SK-N-SH (cell line): ENCODE measurements around the gene GPLD1. TPM values are rescaled to one million over a fixed set of nuclear protein-coding genes. Genes with fewer than 3 reads are reported as not detected.

ENCODE experiments used
- CTCF ChIA-PET: fragments of 300-600, 350-600 bp; formaldehyde crosslinking; extraction: SDS; loops from one replicate; lab custom pipeline; 2021; lab: Yijun Ruan, JAX
- POLR2A ChIA-PET: fragments of 350-600 bp; sonication (Branson Sonifier 250); formaldehyde crosslinking; extraction: SDS; loops from one replicate; lab custom pipeline; 2020; ENCODE audit warnings: antibody characterized with exemption, inconsistent platforms; lab: Yijun Ruan, JAX
- DNase-seq: peaks from one replicate; pipeline ENCODE4 v3.0.0; 2012
- H2AFZ ChIP-seq: fragments of 200-600 bp; sonication (generic); 2 replicates; pipeline ENCODE4 v1.8.1; 2016; ENCODE audit warnings: antibody characterized with exemption, mild to moderate bottlenecking, low read depth
- H3F3A ChIP-seq: fragments of 200-600 bp; sonication (generic); replicated peaks from 2 replicates; pipeline ENCODE3; 2016; ENCODE audit warnings: antibody characterized with exemption, mild to moderate bottlenecking; ENCODE audit not compliant: insufficient read depth
- H3K27ac ChIP-seq, 2 experiments: fragments of 200-500 bp in 1 of 2; fragments of 200-600 bp in 1 of 2; sonication (Bioruptor generic) in 1 of 2; sonication (generic), shearing (Covaris generic) in 1 of 2; 2 replicates each; pipeline versions ENCODE4 v1.5.1 to v1.6.1; 2014 to 2016; ENCODE audit warnings: low read depth in 2 of 2, inconsistent platforms in 1 of 2, low read length in 1 of 2, mild to moderate bottlenecking in 1 of 2, mixed read lengths in 1 of 2
- H3K27me3 ChIP-seq: fragments of 200-600 bp; sonication (generic), shearing (Covaris generic); 2 replicates; pipeline ENCODE4 v1.6.1; 2016; ENCODE audit warnings: mixed run types; ENCODE audit not compliant: insufficient read depth
- H3K36me3 ChIP-seq, 2 experiments: fragments of 200-500 bp in 1 of 2; fragments of 200-600 bp in 1 of 2; sonication (Bioruptor generic) in 1 of 2; sonication (generic) in 1 of 2; replicated peaks in 1 of 2; 2 replicates each; pipeline versions ENCODE3 to v1.5.1; 2014 to 2016; ENCODE audit warnings: low read length in 1 of 2, mild to moderate bottlenecking in 1 of 2; ENCODE audit not compliant: insufficient read depth in 2 of 2, control insufficient read depth in 1 of 2
- H3K4me1 ChIP-seq, 2 experiments: fragments of 200-500 bp in 1 of 2; fragments of 200-600 bp in 1 of 2; sonication (Bioruptor generic) in 1 of 2; sonication (generic), shearing (Covaris generic) in 1 of 2; 2 replicates each; pipeline versions ENCODE4 v1.5.1 to v1.6.1; 2014 to 2016; ENCODE audit warnings: low read depth in 1 of 2, low read length in 1 of 2, mixed run types in 1 of 2; ENCODE audit not compliant: insufficient read depth in 2 of 2, control insufficient read depth in 1 of 2
- H3K4me2 ChIP-seq: fragments of 200-600 bp; sonication (generic), shearing (Covaris generic); 2 replicates; pipeline ENCODE4 v1.6.1; 2017; ENCODE audit warnings: mixed run types
- H3K4me3 ChIP-seq, 2 experiments: fragments of 200-500 bp in 1 of 2; fragments of 200-600 bp in 1 of 2; sonication (Bioruptor generic) in 1 of 2; sonication (generic), shearing (Covaris generic) in 1 of 2; 2 replicates each; pipeline versions ENCODE4 v1.5.1 to v1.8.1; 2014 to 2016; ENCODE audit warnings: low read depth in 2 of 2, inconsistent platforms in 1 of 2, low read length in 1 of 2, mild to moderate bottlenecking in 1 of 2, mixed read lengths in 1 of 2, moderate library complexity in 1 of 2
- H3K79me2 ChIP-seq: fragments of 200-600 bp; sonication (generic); 2 replicates; pipeline ENCODE4 v1.8.1; 2017; ENCODE audit warnings: mild to moderate bottlenecking; ENCODE audit not compliant: insufficient read depth
- H3K9ac ChIP-seq: fragments of 200-600 bp; sonication (generic); 2 replicates; pipeline ENCODE4 v1.6.1; 2017; ENCODE audit warnings: mixed run types
- H3K9me2 ChIP-seq: fragments of 200-600 bp; sonication (generic); 2 replicates; pipeline ENCODE4 v1.6.1; 2017; ENCODE audit warnings: mixed run types
- H3K9me3 ChIP-seq: fragments of 200-600 bp; sonication (generic); 2 replicates; pipeline ENCODE4 v1.6.1; 2017; ENCODE audit warnings: mixed run types, mild to moderate bottlenecking, moderate library complexity
- H4K20me1 ChIP-seq: fragments of 200-600 bp; sonication (generic); 2 replicates; pipeline ENCODE4 v1.6.1; 2017; ENCODE audit warnings: mild to moderate bottlenecking, mixed run types; ENCODE audit not compliant: insufficient read depth
- CHD2 ChIP-seq: fragments of 150-350 bp; IDR thresholded peaks from 2 replicates; pipeline ENCODE4 v1.6.1; 2018; ENCODE audit warnings: low read length; ENCODE audit not compliant: partially characterized antibody
- CTCF ChIP-seq: fragments of 200-600 bp; sonication (generic); IDR thresholded peaks from 2 replicates; pipeline ENCODE4 v1.6.1; 2017; ENCODE audit warnings: antibody characterized with exemption, mild to moderate bottlenecking, moderate library complexity
- EZH2phosphoT487 ChIP-seq: fragments of 200-600 bp; sonication (generic); IDR thresholded peaks from 2 replicates; pipeline ENCODE4 v1.6.1; 2017; ENCODE audit warnings: low read depth, mixed run types, mild to moderate bottlenecking, antibody characterized with exemption, moderate library complexity, borderline replicate concordance
- FOSL2 ChIP-seq: IDR thresholded peaks from 2 replicates; pipeline ENCODE4 v1.4.0; 2012; ENCODE audit warnings: low read depth, mild to moderate bottlenecking, moderate library complexity, borderline replicate concordance
- GABPA ChIP-seq: IDR thresholded peaks from 2 replicates; pipeline ENCODE4 v1.4.0; 2012; ENCODE audit warnings: low read depth, mild to moderate bottlenecking
- GATA2 ChIP-seq: sonication (generic); formaldehyde crosslinking; IDR thresholded peaks from 2 replicates; pipeline ENCODE4 v1.5.0; 2020; ENCODE audit warnings: mild to moderate bottlenecking, missing genetic modification reagents
- MAX ChIP-seq: IDR thresholded peaks from 2 replicates; pipeline ENCODE4 v1.4.0; 2012; ENCODE audit warnings: low read depth
- MEF2A ChIP-seq: IDR thresholded peaks from 2 replicates; pipeline ENCODE4 v1.4.0; 2012; ENCODE audit warnings: low read depth, borderline replicate concordance
- RCOR1 ChIP-seq: fragments of 150-350 bp; IDR thresholded peaks from 2 replicates; pipeline ENCODE4 v1.6.1; 2017; ENCODE audit warnings: antibody characterized with exemption, low read length
- SIN3A ChIP-seq: IDR thresholded peaks from 2 replicates; pipeline ENCODE4 v1.6.1; 2012; ENCODE audit warnings: low read depth, mild to moderate bottlenecking, low read length, moderate library complexity, borderline replicate concordance
- SMC3 ChIP-seq: IDR thresholded peaks from 2 replicates; pipeline ENCODE4 v1.6.1; 2012; ENCODE audit warnings: low read depth, low read length, improper control_type of control experiment
- USF2 ChIP-seq: fragments of 150-350 bp; IDR thresholded peaks from 2 replicates; pipeline ENCODE4 v1.6.1; 2017; ENCODE audit warnings: antibody characterized with exemption, low read length, low read depth, borderline replicate concordance
- WGBS: methylation state at CpG from one replicate; pipeline ENCODE4 v1.1.6; 2017; ENCODE audit warnings: low lambda C conversion rate; 5-methylcytosine and 5-hydroxymethylcytosine counted together
- polyA plus RNA-seq, 3 experiments: library from polyadenylated mRNA; depleted of rRNA; stranded (reverse); fragments of >200 nt; gene quantifications; 2 replicates each; pipeline ENCODE4 v1.2.3, GENCODE V29; 2012

Gene GPLD1
- polyA plus RNA-seq, 1 of the 3 experiments (the other 2 are of a cell fraction) = 0.94 TPM

GRCh38 chr6:24445704-24446103 lies 43.7 kb downstream of the GPLD1 start:
- no peak for DNase-seq
- Histone ChIP-seq H3K9ac (no peak overlapping the region), H3K4me2 (no peak overlapping the region), H3K9me3 (no peaks in the 10 kb centered on the region), H3K36me3 (no peaks in the 10 kb centered on the region), H3K79me2 (no peaks in the 10 kb centered on the region), H3K27me3 (no peaks in the 10 kb centered on the region), H3K27ac (no peak overlapping the region), H3K9me2 (no peaks in the 10 kb centered on the region), H3F3A (no peaks in the 10 kb centered on the region), H3K4me3 (no peak overlapping the region), H3K4me1 (no peaks in the 10 kb centered on the region), H2AFZ (no peak overlapping the region), H4K20me1 (no peaks in the 10 kb centered on the region)
- CTCF ChIA-PET = no interaction called here
- POLR2A ChIA-PET = no interaction called here
- TF ChIP-seq EZH2phosphoT487 = no peak
- 64% methylated on average over 4 of the region's 4 CpGs for WGBS

GRCh38 chr6:24444588-24444987 lies 44.8 kb downstream of the GPLD1 start:
- no peaks in the 10 kb centered on the region for H3K9me3 ChIP-seq
- H3F3A ChIP-seq = no peaks in the 10 kb centered on the region
- no peak overlapping the region for H3K27ac ChIP-seq
- no peak overlapping the region for H3K9ac ChIP-seq
- no peaks in the 10 kb centered on the region for H4K20me1 ChIP-seq
- no peak overlapping the region for H3K4me3 ChIP-seq
- no peaks in the 10 kb centered on the region for H3K36me3 ChIP-seq
- CTCF ChIA-PET = no interaction called here
- 77% methylated on average over 4 of the region's 4 CpGs for WGBS
- H3K4me1 ChIP-seq = no peaks in the 10 kb centered on the region
- no peak overlapping the region for H2AFZ ChIP-seq
- no peak for DNase-seq
- H3K79me2 ChIP-seq = no peaks in the 10 kb centered on the region
- no peaks in the 10 kb centered on the region for H3K27me3 ChIP-seq
- TF ChIP-seq FOSL2 = no peak
- TF ChIP-seq RCOR1 = no peak
- no peak for TF ChIP-seq CHD2
- TF ChIP-seq MEF2A = no peak
- no peak for TF ChIP-seq CTCF
- TF ChIP-seq GABPA = no peak
- TF ChIP-seq SIN3A = no peak
- no peak for TF ChIP-seq MAX
- POLR2A ChIA-PET = no interaction called here
- H3K9me2 ChIP-seq = no peaks in the 10 kb centered on the region
- no peak overlapping the region for H3K4me2 ChIP-seq

GRCh38 chr6:24441599-24441904 lies 47.8 kb downstream of the GPLD1 start:
- ChIA-PET POLR2A (no interaction called here), CTCF (interaction anchor here (0.7 to 1.3 kb wide), 2 partner anchors 10 to 158 kb away, joined by 3 to 5 read pairs; no protein-coding TSS in a partner anchor)
- no peaks in the 10 kb centered on the region for H3K79me2 ChIP-seq
- H4K20me1 ChIP-seq = no peaks in the 10 kb centered on the region
- H3K27ac ChIP-seq = no peak overlapping the region
- H3F3A ChIP-seq = no peaks in the 10 kb centered on the region
- H3K4me1 ChIP-seq = no peaks in the 10 kb centered on the region
- no peak overlapping the region for H2AFZ ChIP-seq
- no peak for DNase-seq
- no peak for TF ChIP-seq GATA2 (CRISPR knock-in tag)
- no peak for TF ChIP-seq SMC3
- no peak for TF ChIP-seq MEF2A
- no peak for TF ChIP-seq USF2
- no peak overlapping the region for H3K9ac ChIP-seq
- no peaks in the 10 kb centered on the region for H3K9me3 ChIP-seq
- no peaks in the 10 kb centered on the region for H3K9me2 ChIP-seq
- no peak overlapping the region for H3K4me3 ChIP-seq
- no peaks in the 10 kb centered on the region for H3K36me3 ChIP-seq
- no peak overlapping the region for H3K4me2 ChIP-seq
- WGBS = 73% methylated on average over 3 of the region's 3 CpGs
- no peaks in the 10 kb centered on the region for H3K27me3 ChIP-seq
